DND-41 (cell line): ENCODE measurements around the gene SMIM43.

ENCODE experiments used
- CTCF ChIP-seq: IDR thresholded peaks from 2 replicates; pipeline ENCODE4 v1.5.1; 2012; ENCODE audit warnings: borderline replicate concordance, low read length, moderate library complexity, mild to moderate bottlenecking; ENCODE audit not compliant: poor library complexity, severe bottlenecking; ENCODE audit errors: extremely low read depth
- EZH2 ChIP-seq: IDR thresholded peaks from 3 replicates; pipeline ENCODE4 v1.6.1; 2012; ENCODE audit warnings: borderline replicate concordance, low read depth, mild to moderate bottlenecking, moderate library complexity, low read length, inconsistent platforms; ENCODE audit not compliant: severe bottlenecking

- TF ChIP-seq CTCF (no peak), EZH2 (no peak)
These were observed 20.0 kb upstream of the SMIM43 start for GRCh38 chr4:121784975-121785374.
